Stomach (tissue), 9 donors: ENCODE measurements around the gene NPIPB2. TPM values are rescaled to one million over a fixed set of nuclear protein-coding genes. Genes with fewer than 3 reads are reported as not detected.
"Not testable (repeated sequence)": the region's sequence is repeated elsewhere in the genome, so short reads cannot be mapped to it uniquely, and the experiment has no call there.

Experiments used
- DNase-seq, 2 donors: peaks; one replicate each; pipeline versions ENCODE4 v3.0.0 to v3.0.0-alpha.2; 2013 to 2019
- H3K27ac ChIP-seq, 5 donors: fragments of 200-600 bp in 4 of 5; sonication (generic) in 4 of 5; one replicate each; pipeline ENCODE4 v1.5.1; 2013 to 2019; ENCODE audit warnings: mild to moderate bottlenecking in 1 of 5, moderate library complexity in 1 of 5
- H3K27me3 ChIP-seq, 3 donors: fragments of 200-600 bp; sonication (generic); one replicate each; pipeline ENCODE4 v1.5.1; 2017 to 2019; ENCODE audit warnings: mixed run types in 1 of 3
- H3K36me3 ChIP-seq, 4 donors: fragments of 200-600 bp; sonication (generic); 1 replicate in 3 of 4; 2 replicates in 1 of 4; pipeline ENCODE4 v1.5.1; 2016 to 2019
- H3K4me1 ChIP-seq, 4 donors: fragments of 200-600 bp; sonication (generic); one replicate each; pipeline ENCODE4 v1.5.1; 2016 to 2019
- H3K4me3 ChIP-seq, 4 donors: fragments of 200-600 bp; sonication (generic) in 3 of 4; one replicate each; pipeline ENCODE4 v1.5.1; 2016 to 2019; ENCODE audit warnings: mild to moderate bottlenecking in 1 of 4
- H3K9me3 ChIP-seq, 4 donors: fragments of 200-600 bp; sonication (generic); one replicate each; pipeline ENCODE4 v1.5.1; 2016 to 2019
- CTCF ChIP-seq, 7 experiments: fragments of 450-650 bp in 4 of 7; fragments of 200-600 bp in 3 of 7; sonication (generic) in 3 of 7; IDR thresholded peaks; one replicate each; pipeline ENCODE4 v1.5.1; 2016 to 2019; ENCODE audit warnings: antibody characterized with exemption in 7 of 7, control low read depth in 2 of 7, mild to moderate bottlenecking in 1 of 7
- EP300 ChIP-seq: sonication (generic); formaldehyde crosslinking; IDR thresholded peaks from one replicate; pipeline ENCODE4 v1.6.1; 2017; ENCODE audit warnings: antibody characterized with exemption
- POLR2A ChIP-seq, 4 donors: fragments of 450-650 bp; IDR thresholded peaks; one replicate each; pipeline ENCODE4 v1.6.1; 2016; ENCODE audit warnings: antibody characterized with exemption in 4 of 4, control low read depth in 2 of 4, mild to moderate bottlenecking in 1 of 4, moderate library complexity in 1 of 4
- POLR2AphosphoS5 ChIP-seq, 3 donors: sonication (generic); formaldehyde crosslinking; IDR thresholded peaks; one replicate each; pipeline ENCODE4 v1.6.1; 2016; ENCODE audit warnings: antibody characterized with exemption in 3 of 3
- WGBS, 5 donors: extraction: QIAGEN DNeasy Blood & Tissue Kit in 3 of 5; methylation state at CpG; one replicate each; pipeline versions ENCODE4 v1.1.5 to v1.1.7; 2013 to 2018; 5-methylcytosine and 5-hydroxymethylcytosine counted together
- intact Hi-C: fragments of 100-400 bp; cut with DNase I; formaldehyde crosslinking; loops from one replicate; pipeline ENCODE4 v1.15.1; 2023; ENCODE audit warnings: low total_unique reads
- polyA plus RNA-seq, 3 donors: library from polyadenylated mRNA; stranded (reverse); fragments of 200-250 nt; gene quantifications; one replicate each; pipeline ENCODE4 v1.2.3, GENCODE V29; 2013
- total RNA-seq, 5 donors: library from RNA; depleted of rRNA; stranded (reverse); fragments of >200 nt; gene quantifications; one replicate each; pipeline versions ENCODE4 v1.1.0 to v1.2.3, GENCODE V29; 2014 to 2016
- donor health status: healthy with polysubstance abuse.
- donor health status: Bipolar disorder and iron deficiency.
- donor health status: healthy.

NPIPB2 gene
- total and polyA plus RNA-seq, 8 donors = 1.7 to 55.8 (median 13.0) TPM

- no peak for TF ChIP-seq POLR2AphosphoS5 (IDR thresholded peaks at IDR 0.05)
- no peak for TF ChIP-seq POLR2A (IDR thresholded peaks at IDR 0.05)
- no peak for TF ChIP-seq CTCF (IDR thresholded peaks at IDR 0.05)
- TF ChIP-seq EP300 = no peak
These were observed 4.6 kb upstream of the NPIPB2 start for GRCh38 chr16:11946433-11946832.

GRCh38 chr16:11927350-11927749 lies 14.5 kb downstream of the NPIPB2 start:
- DNase-seq, H3K4me1 ChIP-seq, H3K27me3 ChIP-seq, H3K27ac ChIP-seq, H3K9me3 ChIP-seq, intact Hi-C loops, H3K36me3 ChIP-seq, H3K4me3 ChIP-seq: not testable (repeated sequence)
- 77 to 85% (median 82%) methylated on average over 12 to 13 of the region's 13 CpGs for WGBS, 5 donors

More at GRCh38 chr16:11946433-11946832, 4.6 kb upstream of the NPIPB2 start:
- H3K27me3 ChIP-seq = no peaks in the 10 kb centered on the region
- 72 to 76% (median 73%) methylated on average over 3 of the region's 3 CpGs for WGBS, 5 donors
- H3K4me1 ChIP-seq = peaks cover 0 to 6% (median 0%) of the 10 kb centered on the region in 4 donors
- DNase-seq = no peak
- no peaks in the 10 kb centered on the region for H3K9me3 ChIP-seq
- H3K4me3 ChIP-seq = no peak overlapping the region
- intact Hi-C loops = no loop called here
- no peaks in the 10 kb centered on the region for H3K36me3 ChIP-seq
- H3K27ac ChIP-seq = no peak overlapping the region

DNA sequence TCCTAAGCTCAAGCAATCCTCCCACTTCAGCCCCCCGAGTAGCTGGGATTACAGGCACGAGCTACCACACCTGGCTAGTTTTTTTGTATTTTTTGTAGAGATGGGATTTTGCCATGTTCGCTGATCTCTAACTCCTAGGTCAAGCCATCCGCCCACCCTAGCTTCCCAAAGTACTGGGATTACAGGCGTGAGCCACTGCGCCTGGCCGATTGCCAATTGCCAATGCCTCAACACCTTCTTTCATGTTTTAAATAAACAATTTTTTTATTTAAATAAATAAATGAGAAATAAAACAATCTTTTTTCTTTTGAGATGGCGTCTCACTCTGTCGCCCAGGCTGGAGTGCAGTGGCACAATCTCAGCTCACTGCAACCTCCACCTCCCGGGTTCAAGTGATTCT lies 17.8 kb downstream of the NPIPB2 start:
- WGBS, 5 donors = 53 to 63% (median 57%) methylated on average over 10 of the region's 10 CpGs
- not testable (repeated sequence) for H3K9me3 ChIP-seq

GRCh38 chr16:11916524-11917285 lies 25.1 kb downstream of the NPIPB2 start:
- TF ChIP-seq POLR2AphosphoS5 (IDR thresholded peaks at IDR 0.05) (peak in 2 of 3 donors; percentile 68 to 79), POLR2A (IDR thresholded peaks at IDR 0.05) (no peak), EP300 (no peak)
- Histone ChIP-seq H3K4me1 (peaks cover 24 to 32% (median 28%) of the 10 kb centered on the region in 4 donors), H3K27ac (peak overlapping the region; percentile 91 to 98 (median 96)), H3K4me3 (peak overlapping the region; percentile 90 to 98 (median 94)), H3K36me3 (no peaks in the 10 kb centered on the region), H3K9me3 (no peaks in the 10 kb centered on the region), H3K27me3 (no peaks in the 10 kb centered on the region)
- intact Hi-C loops = no loop called here
- 26 to 38% (median 33%) methylated on average over 13 of the region's 13 CpGs for WGBS, 5 donors
- peak; percentile 60 to 79 for DNase-seq

More for the DNA sequence above, 17.8 kb downstream of the NPIPB2 start:
- H3K27me3 ChIP-seq, H3K27ac ChIP-seq, intact Hi-C loops, H3K36me3 ChIP-seq, H3K4me3 ChIP-seq, H3K4me1 ChIP-seq: not testable (repeated sequence)
- DNase-seq = peak in 1 of 2 donors; percentile 31

DNA sequence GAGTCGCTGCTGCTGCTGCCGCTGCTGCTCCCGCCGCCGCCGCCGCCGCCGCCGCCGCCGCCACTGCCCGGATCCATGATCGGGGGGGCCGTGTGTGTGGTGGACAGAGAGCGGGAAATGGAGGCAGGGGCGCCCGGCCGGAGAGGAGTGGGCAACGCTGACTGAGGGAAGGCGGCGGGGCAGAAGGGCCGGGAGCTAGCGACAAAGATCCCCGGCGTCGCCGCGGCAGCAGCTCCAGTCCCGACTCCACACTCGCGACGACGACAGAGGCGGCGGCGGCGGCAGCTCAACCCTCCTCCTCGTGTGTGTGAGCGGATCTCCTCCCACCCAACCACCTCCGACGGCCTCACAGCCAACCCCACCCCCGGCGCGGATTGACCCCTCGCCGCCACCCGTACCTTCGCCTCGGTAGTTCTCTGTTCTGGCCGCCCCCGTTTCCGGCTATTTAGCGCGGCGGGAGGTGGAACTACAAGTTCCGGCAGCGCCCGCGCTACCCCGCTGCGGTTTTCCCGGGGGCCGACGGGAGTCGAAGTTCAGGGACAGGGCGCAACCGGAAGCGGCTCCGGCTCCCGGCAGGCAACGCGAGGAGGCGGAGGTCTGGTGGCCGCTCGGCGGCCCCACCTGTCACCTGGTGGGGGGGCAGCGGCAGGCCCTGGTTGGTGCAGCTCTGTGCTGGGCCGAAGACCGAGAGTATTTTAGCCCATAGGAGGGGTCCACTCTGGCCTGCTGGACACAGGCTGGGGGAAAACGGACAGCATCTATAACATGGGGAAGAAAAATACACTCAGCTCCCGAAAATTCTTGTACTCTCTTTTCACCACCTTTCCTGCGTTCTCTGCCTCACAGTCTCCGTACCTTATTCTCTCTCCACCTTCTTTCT lies 26.0 kb downstream of the NPIPB2 start, which contains the start of gene GSPT1:
TSS of gene GSPT1 (minus strand) at position 313 of the 880 bp plus-strand sequence. CDS start at position 77, 236 bp downstream.
- TF ChIP-seq POLR2AphosphoS5 (IDR thresholded peaks at IDR 0.05) = peak; percentile 65 to 97 (median 94)
- TF ChIP-seq CTCF (IDR thresholded peaks at IDR 0.05) = peak in 4 of 7 experiments; percentile 6 to 55 (median 38)
- peak in 2 of 4 donors; percentile 56 to 68 for TF ChIP-seq POLR2A (IDR thresholded peaks at IDR 0.05)
- no peak for TF ChIP-seq EP300
- Histone ChIP-seq H3K9me3 (no peaks in the 10 kb centered on the region), H3K4me3 (peak within 1 kb of the TSS; percentile 90 to 98 (median 94)), H3K4me1 (peaks cover 31 to 40% (median 34%) of the 10 kb centered on the region in 4 donors), H3K27me3 (no peaks in the 10 kb centered on the region), H3K27ac (peak within 1 kb of the TSS; percentile 96 to 100 (median 97)), H3K36me3 (no peaks in the 10 kb centered on the region)
- peak; percentile 99 to 100 for DNase-seq
- WGBS, 5 donors = 0 to 1% (median 1%) methylated on average over 31 to 84 of the region's 84 CpGs
- intact Hi-C loops = no loop called here
